H1 (cell line): ENCODE data around the gene MAPK8IP2.

Experiments used
- CEBPB ChIP-seq: IDR thresholded peaks from 2 replicates; pipeline ENCODE4 v1.6.1; 2012; ENCODE audit warnings: low read depth, low read length
- FOSL1 ChIP-seq: IDR thresholded peaks from 2 replicates; pipeline ENCODE4 v1.6.1; 2011; ENCODE audit warnings: mild to moderate bottlenecking, low read depth, low read length, moderate library complexity; ENCODE audit not compliant: insufficient read depth
- KDM1A ChIP-seq: fragments of 200-600, 300-600 bp; sonication (generic); IDR thresholded peaks from 2 replicates; pipeline ENCODE4 v1.7.1; 2016; ENCODE audit warnings: mild to moderate bottlenecking, low read length, borderline replicate concordance
- POLR2A ChIP-seq, 2 experiments: IDR thresholded peaks; 1 replicate in 1 of 2; 2 replicates in 1 of 2; pipeline ENCODE4 v1.6.1; 2011; ENCODE audit warnings: low read depth in 2 of 2, low read length in 2 of 2, mild to moderate bottlenecking in 2 of 2; ENCODE audit errors: control extremely low read depth in 1 of 2
- POLR2AphosphoS5 ChIP-seq: IDR thresholded peaks from 2 replicates; pipeline ENCODE4 v1.6.1; 2011; ENCODE audit warnings: low read depth, low read length
- POU5F1 ChIP-seq: IDR thresholded peaks from 2 replicates; pipeline ENCODE4 v1.6.1; 2011; ENCODE audit warnings: low read depth, mild to moderate bottlenecking, low read length, moderate library complexity
- RFX5 ChIP-seq: IDR thresholded peaks from 2 replicates; pipeline ENCODE4 v1.6.1; 2011; ENCODE audit warnings: low read depth, low read length, improper control_type of control experiment, borderline replicate concordance
- TAF1 ChIP-seq: IDR thresholded peaks from 2 replicates; pipeline ENCODE4 v1.6.1; 2011; ENCODE audit warnings: mild to moderate bottlenecking, low read depth, low read length
- TF ChIP-seq, protein P1 (sequence below), 3 experiments: IDR thresholded peaks; 1 replicate in 2 of 3; 2 replicates in 1 of 3; pipeline versions ENCODE4 v1.5.1 to v1.6.1; 2011; ENCODE audit warnings: low read length in 3 of 3, mild to moderate bottlenecking in 3 of 3, inconsistent platforms in 2 of 3, low read depth in 1 of 3, moderate library complexity in 1 of 3; ENCODE audit not compliant: insufficient read depth in 1 of 3; ENCODE audit errors: control extremely low read depth in 1 of 3
- TF ChIP-seq, protein P2 (sequence below): IDR thresholded peaks from 2 replicates; pipeline ENCODE4 v1.6.1; 2011; ENCODE audit warnings: low read length, improper control_type of control experiment
- TF ChIP-seq, protein P3 (sequence below): IDR thresholded peaks from 2 replicates; pipeline ENCODE4 v1.6.1; 2012; ENCODE audit warnings: inconsistent platforms

DNA sequence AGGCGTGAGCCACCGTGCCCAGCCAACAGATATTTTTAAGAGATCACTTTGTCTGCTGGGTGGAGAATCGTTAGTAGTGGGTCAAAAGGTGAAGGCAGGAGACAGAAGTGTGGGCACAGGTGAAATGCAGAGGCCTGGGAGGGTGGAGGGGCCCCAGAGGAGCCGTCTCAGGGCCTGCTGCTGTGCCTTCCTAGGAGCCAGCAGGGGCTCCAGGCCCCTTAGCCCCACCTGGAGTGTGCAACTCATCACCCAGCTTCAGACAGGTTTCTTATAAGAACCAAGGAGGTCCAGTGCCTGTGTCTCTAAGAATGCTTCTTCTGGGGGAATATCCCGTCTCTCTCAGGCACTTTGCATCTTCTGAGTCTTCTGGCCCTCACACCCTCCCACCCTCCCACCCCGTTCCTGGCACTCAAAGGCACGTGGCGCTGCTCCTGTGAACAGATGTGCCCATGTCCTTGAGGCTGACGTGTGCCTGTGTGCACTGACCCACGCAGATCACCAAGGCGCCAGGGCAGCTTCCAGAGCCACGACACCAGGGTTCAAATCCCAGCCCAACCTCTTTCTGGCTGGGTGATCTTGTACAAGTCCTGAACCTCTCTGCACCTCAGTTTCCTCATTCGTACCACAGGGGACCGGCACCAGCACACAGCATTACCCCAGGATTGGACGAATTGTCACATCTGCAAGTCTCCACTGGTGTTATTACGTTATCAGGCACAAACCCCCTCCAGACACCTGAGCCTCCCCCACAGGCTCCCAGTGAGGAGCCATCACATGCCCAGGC, 23.9 kb downstream of the MAPK8IP2 start:
- TF ChIP-seq RFX5 (no peak), POU5F1 (no peak), POLR2A (IDR thresholded peaks at IDR 0.05; ENCODE audit: control extremely low read depth in 1 of 2, low read depth in 2 of 2, low read length in 2 of 2) (no peak), KDM1A (no peak), POLR2AphosphoS5 (no peak), TAF1 (no peak), CEBPB (no peak), FOSL1 (no peak)
- TF ChIP-seq, protein P1, sequence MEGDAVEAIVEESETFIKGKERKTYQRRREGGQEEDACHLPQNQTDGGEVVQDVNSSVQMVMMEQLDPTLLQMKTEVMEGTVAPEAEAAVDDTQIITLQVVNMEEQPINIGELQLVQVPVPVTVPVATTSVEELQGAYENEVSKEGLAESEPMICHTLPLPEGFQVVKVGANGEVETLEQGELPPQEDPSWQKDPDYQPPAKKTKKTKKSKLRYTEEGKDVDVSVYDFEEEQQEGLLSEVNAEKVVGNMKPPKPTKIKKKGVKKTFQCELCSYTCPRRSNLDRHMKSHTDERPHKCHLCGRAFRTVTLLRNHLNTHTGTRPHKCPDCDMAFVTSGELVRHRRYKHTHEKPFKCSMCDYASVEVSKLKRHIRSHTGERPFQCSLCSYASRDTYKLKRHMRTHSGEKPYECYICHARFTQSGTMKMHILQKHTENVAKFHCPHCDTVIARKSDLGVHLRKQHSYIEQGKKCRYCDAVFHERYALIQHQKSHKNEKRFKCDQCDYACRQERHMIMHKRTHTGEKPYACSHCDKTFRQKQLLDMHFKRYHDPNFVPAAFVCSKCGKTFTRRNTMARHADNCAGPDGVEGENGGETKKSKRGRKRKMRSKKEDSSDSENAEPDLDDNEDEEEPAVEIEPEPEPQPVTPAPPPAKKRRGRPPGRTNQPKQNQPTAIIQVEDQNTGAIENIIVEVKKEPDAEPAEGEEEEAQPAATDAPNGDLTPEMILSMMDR (IDR thresholded peaks at IDR 0.05; ENCODE audit: control extremely low read depth in 1 of 3, insufficient read depth in 1 of 3, low read depth in 1 of 3, low read length in 3 of 3): no peak
- TF ChIP-seq, protein P2, sequence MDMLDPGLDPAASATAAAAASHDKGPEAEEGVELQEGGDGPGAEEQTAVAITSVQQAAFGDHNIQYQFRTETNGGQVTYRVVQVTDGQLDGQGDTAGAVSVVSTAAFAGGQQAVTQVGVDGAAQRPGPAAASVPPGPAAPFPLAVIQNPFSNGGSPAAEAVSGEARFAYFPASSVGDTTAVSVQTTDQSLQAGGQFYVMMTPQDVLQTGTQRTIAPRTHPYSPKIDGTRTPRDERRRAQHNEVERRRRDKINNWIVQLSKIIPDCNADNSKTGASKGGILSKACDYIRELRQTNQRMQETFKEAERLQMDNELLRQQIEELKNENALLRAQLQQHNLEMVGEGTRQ: no peak
- TF ChIP-seq, protein P3, sequence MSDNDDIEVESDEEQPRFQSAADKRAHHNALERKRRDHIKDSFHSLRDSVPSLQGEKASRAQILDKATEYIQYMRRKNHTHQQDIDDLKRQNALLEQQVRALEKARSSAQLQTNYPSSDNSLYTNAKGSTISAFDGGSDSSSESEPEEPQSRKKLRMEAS: no peak
